Measurements from ENCODE around the gene F9. TPM values are rescaled to one million over a fixed set of nuclear protein-coding genes. Genes with fewer than 3 reads are reported as not detected.

Gene F9
- total RNA-seq, 1 experiment from 2014 or later = not detected

- Histone ChIP-seq H3K9me2 (ENCODE audit: insufficient read depth) (no peaks in the 10 kb centered on the region), H3K4me1 (ENCODE audit: control insufficient read depth in 1 of 2, insufficient read depth in 2 of 2, low read length in 2 of 2) (no peaks in the 10 kb centered on the region), H2AFZ (ENCODE audit: low read depth, low read length, poor library complexity, severe bottlenecking) (no peak overlapping the region), H3K4me2 (ENCODE audit: low read length) (no peak overlapping the region), H3K27me3 (ENCODE audit: insufficient read depth, low read length) (no peaks in the 10 kb centered on the region), H3K9me3 (ENCODE audit: control insufficient read depth in 1 of 2, insufficient read depth in 1 of 2, low read depth in 1 of 2, low read length in 2 of 2) (no peaks in the 10 kb centered on the region), H3K9ac (ENCODE audit: low read length) (no peak overlapping the region), H3K36me3 (ENCODE audit: control insufficient read depth in 1 of 2, insufficient read depth in 2 of 2, low read length in 2 of 2) (no peaks in the 10 kb centered on the region), H3K4me3 (replicated peaks in 1 of 2; ENCODE audit: low read depth in 1 of 2, low read length in 2 of 2) (no peak overlapping the region), H4K20me1 (ENCODE audit: insufficient read depth) (no peaks in the 10 kb centered on the region), H3K27ac (ENCODE audit: low read depth, low read length) (no peak overlapping the region), H3K79me2 (ENCODE audit: insufficient read depth, low read length) (no peaks in the 10 kb centered on the region)
- intact Hi-C loops (cut with micrococcal nuclease) = no loop called here
- DNase-seq (ENCODE audit: low read depth, low spot score) = no peak
- no peak for TF ChIP-seq ATF3 (IDR thresholded peaks at IDR 0.05)
- no peak for TF ChIP-seq CTCF (IDR thresholded peaks at IDR 0.05 in 2 of 3, conservative IDR thresholded peaks at IDR 0.05 in 1 of 3; ENCODE audit: borderline replicate concordance in 1 of 3, insufficient read depth in 1 of 3, low read depth in 2 of 3, low read length in 2 of 3)
- no peak for TF ChIP-seq MAX (IDR thresholded peaks at IDR 0.05)
- no peak for TF ChIP-seq EZH2 (IDR thresholded peaks at IDR 0.05)
- no peak for TF ChIP-seq CBX3 (IDR thresholded peaks at IDR 0.05; ENCODE audit: low read depth)
- TF ChIP-seq TCF7L2 (IDR thresholded peaks at IDR 0.05; ENCODE audit: borderline replicate concordance, extremely low read depth, insufficient read depth, insufficient read length) = no peak
- no peak for TF ChIP-seq ZFX (IDR thresholded peaks at IDR 0.05)
- TF ChIP-seq ELF1 (IDR thresholded peaks at IDR 0.05; ENCODE audit: borderline replicate concordance, low read depth) = no peak
- TF ChIP-seq JUND (IDR thresholded peaks at IDR 0.05) = no peak
- no peak for TF ChIP-seq FOSL1 (IDR thresholded peaks at IDR 0.05; ENCODE audit: low read depth)
- TF ChIP-seq SRF (IDR thresholded peaks at IDR 0.05; ENCODE audit: low read depth) = no peak
- TF ChIP-seq POLR2AphosphoS5 (IDR thresholded peaks at IDR 0.05; ENCODE audit: low read depth, low read length) = no peak
- TF ChIP-seq SP1 (IDR thresholded peaks at IDR 0.05; ENCODE audit: low read depth) = no peak
- TF ChIP-seq EGR1 (IDR thresholded peaks at IDR 0.05; ENCODE audit: low read depth) = no peak
- ChIA-PET CTCF (no interaction called here), POLR2A (no interaction called here), RAD21 (ENCODE audit: low non-redundant PET in 1 of 2, low total read pairs in 2 of 2, uncharacterized antibody in 2 of 2, unreplicated experiment in 2 of 2) (no interaction called here)
- no peak for ATAC-seq
- no TSS peak for BruUV-seq (replicated peaks)
These were observed 50.5 kb downstream of the F9 start for GRCh38 chrX:139581068-139581467.
